Stimulated activated CD8-positive, alpha-beta memory T cell treated with anti-CD3 and anti-CD28 coated beads, Interleukin-12 subunit alpha, Interleukin-12 subunit beta, amount 100 ng/mL, for 24 hours (primary cell): ENCODE results near the gene ZBTB4.

ENCODE experiments used
- DNase-seq: peaks from one replicate; pipeline ENCODE4 v3.0.0-alpha.2; 2020; ENCODE audit errors: extremely low read depth

The ZBTB4 gene

GRCh38 chr17:7468804-7469389 lies 10.5 kb downstream of the ZBTB4 start:
- no peak for DNase-seq

- no peak for DNase-seq
These were observed 11.1 kb downstream of the ZBTB4 start for GRCh38 chr17:7468290-7468689.

DNA sequence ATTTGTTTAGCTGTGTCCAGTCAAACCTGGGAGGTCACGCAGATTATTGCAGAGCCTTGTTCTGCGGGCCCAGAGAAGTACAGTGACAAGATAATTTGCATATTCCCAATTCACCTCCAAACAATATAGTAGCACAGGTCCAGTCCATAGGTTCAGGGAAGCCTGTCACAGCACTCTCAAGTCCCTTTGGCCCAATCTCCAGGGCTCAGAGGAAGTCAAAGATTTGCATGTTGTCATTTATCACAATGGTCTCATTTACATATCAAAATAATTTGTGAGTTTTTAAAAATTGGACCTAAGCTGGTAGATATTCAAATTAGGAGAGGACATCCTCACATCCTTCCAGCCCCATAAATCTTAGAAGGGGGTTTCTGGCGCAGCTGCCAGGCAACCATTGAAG lies 11.9 kb downstream of the ZBTB4 start:
- DNase-seq: no peak

DNA sequence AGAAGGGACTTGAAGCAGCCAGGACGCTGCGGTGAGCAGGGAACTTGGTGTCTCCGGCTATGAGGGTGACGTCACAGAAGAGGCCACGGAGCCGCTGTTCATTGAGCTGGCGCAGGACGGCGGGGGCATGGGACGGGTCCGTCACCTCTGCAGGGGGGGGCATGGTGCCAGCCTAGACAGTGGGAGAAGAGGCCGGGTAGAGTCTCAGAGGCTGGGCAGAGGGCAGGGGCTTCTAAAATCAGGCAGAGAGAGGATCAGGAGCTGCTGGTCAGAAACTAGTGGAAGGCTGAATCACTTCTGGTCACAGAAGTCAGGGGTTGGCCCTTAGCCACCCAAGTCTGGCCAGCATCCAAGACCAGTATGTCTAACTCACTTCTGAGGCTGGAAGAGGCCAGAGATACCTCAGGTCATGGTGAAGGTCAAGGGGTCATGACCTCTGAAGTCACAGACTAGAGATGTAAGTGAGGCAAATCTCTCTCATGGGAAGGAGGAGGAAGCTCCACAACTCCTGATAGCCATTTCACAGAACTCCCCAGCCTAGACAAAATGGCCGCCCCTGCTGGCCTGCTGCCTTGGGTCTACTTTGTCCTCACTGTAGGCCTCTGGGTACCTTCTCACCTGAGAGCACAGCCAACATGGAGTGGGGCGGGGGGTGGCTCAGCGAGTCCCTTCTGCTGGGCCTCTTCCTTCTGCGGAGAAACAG lies 12.6 kb downstream of the ZBTB4 start:
- no peak for DNase-seq

DNA sequence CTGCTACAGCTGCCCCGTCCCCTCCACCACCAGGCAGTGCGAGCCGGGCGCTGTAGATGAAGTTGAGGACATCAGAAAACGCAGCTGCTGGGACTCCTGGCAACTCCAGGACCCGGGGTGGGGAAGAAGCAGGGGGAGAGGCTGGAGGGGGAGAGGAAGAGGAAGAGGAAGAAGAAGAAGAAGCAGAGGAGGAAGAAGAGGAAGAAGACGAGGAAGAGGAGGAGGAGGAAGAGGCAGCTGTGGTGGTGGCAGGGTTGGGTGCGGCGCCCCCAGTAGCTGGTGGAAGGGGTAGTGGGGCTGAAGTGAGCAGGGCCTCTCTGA lies 13.2 kb downstream of the ZBTB4 start:
- DNase-seq: no peak

- no peak for DNase-seq
These were observed 13.7 kb downstream of the ZBTB4 start for GRCh38 chr17:7465597-7466275.

DNA sequence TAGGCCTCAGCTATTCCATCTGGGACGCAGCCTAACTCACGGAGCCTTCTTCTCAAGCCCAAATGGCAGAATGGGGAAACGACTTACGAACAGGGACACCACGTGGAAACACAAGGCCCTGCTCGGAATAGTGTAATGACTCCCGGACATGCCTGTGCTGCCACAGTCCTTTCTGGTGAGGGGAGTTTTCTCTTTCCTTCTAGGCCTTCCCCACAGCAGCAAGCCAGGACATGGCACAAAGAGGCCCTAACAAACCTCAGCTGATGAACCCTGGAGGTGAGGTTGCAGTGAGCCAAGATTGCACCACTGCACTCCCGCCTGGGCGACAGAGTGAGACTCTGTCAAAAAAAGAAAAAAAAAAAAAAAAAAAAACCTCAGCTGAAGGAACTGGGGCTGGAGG lies 15.3 kb downstream of the ZBTB4 start:
- no peak for DNase-seq

GRCh38 chr17:7463372-7463846 lies 16.0 kb downstream of the ZBTB4 start:
- no peak for DNase-seq

DNA sequence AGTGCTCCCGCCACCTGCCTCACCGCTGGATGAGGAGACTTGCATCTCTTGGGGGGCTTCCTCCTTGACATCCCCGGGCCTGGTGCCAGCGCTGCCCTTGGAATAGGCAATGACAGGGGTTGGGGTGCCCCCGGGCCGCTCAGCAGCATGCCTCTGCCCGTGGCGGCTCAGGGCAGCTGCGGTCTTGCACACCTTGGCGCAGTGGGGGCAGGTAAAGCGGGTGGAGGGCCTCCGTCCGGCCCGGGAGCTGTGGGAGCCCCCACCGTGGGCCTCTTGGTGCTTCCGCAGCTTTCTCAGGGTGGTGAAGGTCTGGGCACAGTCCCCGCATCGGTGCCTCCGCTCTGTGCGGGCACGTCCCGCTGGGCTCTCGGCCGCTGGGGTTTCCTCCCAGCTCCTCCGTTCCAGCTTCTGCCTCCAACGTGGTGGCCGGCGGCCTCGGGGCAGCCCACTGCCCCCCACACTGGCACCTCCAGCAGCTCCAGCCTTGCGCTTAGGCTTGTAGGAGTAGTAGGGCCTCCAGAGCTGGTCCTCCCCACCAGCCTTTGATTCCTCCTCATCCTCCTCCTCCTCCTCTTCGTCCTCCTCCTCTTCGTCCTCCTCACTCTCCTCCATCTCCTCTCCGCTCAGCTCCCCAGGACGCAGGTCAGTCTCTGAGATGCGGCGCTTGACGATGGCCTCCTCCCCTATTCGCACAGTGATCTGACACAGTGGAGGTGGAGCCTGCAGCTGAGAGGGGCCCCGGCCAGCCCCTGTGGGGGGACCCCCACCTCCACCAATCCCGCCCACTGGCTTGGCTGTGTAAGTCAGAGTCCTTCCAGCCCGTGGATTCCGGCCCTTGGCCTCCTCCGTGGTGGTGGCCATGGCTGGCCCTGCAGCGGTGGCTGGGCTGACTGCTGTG lies 16.7 kb downstream of the ZBTB4 start:
- DNase-seq: no peak

- no peak for DNase-seq
These were observed 18.4 kb downstream of the ZBTB4 start for GRCh38 chr17:7460850-7461660.

DNA sequence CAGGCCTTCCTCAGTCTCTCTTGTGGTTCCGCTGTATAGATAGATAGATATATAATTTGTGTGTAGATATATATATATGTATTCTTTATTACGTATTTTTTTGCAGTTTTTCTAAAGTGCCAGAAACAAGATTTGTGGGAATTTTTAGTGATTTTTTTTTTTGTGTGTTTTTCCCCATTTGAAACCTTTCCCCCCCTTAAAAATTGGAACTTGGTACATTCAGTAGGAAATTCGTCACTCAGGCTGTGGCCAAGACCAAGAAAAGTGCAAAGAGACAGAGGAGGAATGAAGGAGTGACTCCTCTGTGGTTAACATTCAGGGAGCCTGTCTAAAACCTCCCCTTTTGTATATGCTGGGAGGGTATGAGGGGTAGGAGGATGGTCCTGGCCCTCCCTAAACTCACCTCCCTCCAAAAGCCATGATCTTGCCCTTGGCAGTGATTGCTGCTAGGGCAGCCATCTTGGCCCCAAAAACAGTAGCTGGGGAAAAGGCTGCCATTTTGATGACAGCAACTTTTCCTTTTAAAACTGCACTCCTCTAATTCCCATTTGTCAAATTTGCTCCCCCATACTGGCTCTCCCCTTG lies 19.4 kb downstream of the ZBTB4 start:
- DNase-seq: no peak

- no peak for DNase-seq
These were observed 31.0 kb downstream of the ZBTB4 start for GRCh38 chr17:7448461-7448860.

DNA sequence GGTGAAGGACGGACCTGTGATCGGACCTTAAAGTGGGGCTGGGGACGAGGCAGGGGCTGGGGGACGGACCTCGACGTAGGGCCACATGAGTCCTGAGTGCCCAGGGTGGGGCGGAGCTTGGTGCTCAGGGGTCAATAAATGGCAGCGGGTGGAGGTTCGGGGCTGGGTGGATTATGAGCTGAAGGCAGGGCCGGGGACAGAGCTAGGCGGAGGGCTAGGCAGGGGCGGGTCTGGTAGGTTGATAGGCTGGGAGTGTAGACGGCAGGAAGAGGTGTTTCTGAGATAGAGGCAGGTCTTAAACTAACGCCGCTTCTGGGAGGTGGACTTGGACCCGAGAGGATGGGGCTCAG lies 33.8 kb downstream of the ZBTB4 start:
- DNase-seq: no peak

DNA sequence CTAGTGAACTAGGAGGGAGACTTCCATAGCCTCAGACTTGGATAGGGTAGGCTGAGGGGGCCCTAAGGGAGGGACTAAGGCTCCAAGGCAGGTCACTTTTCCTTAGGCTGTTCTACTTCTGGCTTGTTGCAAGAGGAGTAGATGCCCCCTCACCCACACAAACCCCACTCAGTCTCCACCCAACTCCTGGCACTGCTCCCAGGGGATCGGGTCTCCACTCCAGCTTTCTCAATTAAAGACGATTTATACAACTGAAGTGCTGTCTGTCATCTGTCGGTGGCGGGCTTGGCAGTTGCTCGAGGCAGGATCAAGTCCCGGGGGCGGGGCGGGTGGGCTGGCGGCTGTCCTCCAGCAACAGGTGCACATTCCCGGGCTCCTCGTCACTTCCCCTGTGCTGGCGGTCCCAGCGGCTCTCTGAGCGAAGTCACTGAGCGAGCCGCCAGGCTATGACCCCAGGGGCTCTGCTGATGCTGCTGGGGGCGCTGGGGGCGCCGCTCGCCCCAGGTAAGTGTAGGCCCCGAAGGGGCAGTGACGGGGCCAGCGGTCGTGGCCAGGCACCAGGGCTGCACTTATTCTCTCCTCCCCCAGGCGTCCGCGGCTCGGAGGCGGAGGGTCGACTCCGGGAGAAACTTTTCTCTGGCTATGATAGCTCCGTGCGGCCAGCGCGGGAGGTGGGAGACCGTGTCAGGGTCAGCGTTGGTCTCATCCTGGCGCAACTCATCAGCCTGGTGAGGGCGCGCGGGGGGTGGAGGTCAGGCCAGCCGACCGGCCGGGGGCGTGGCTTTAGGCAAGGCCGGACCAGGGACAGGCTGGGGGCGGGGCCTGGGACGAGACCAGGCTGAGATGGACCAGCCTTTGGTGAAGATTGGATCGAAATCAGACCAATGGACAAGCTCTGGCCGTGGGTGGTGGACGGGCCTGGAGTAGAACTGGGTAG lies 34.5 kb downstream of the ZBTB4 start, which contains the start of gene CHRNB1:
CHRNB1 (plus strand) TSS at position 380 of the 937 bp plus-strand sequence; CDS start at position 447, 67 bp downstream.
- DNase-seq: no peak

GRCh38 chr17:7443499-7444485 lies 35.6 kb downstream of the ZBTB4 start:
- no peak for DNase-seq

- DNase-seq: no peak
These were observed 37.3 kb downstream of the ZBTB4 start for GRCh38 chr17:7442142-7442541.

DNA sequence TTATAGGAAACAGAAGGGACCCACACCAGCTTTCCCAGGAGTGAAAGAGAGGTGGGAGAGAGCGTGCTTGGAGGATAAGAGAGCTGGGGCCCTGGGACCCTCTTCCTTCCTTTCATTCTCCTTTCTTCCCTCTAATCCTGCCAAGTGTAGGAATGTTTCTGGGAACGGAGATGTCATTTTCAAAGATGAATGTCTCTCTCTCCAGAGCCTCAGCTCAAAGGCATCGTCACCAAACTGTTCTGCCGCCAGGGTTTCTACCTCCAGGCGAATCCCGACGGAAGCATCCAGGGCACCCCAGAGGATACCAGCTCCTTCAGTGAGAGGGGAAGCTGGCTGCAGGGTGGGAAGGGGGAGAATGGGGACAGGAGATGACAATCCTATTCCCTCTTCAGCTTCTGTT lies 38.2 kb downstream of the ZBTB4 start:
- no peak for DNase-seq

GRCh38 chr17:7440834-7441195 lies 38.6 kb downstream of the ZBTB4 start:
- DNase-seq: no peak
